GM18951 (cell line): ENCODE measurements around the gene FAM3B.

Experiments used
- POLR2A ChIP-seq: IDR thresholded peaks from 4 replicates; pipeline ENCODE4 v1.6.1; 2011; ENCODE audit warnings: mild to moderate bottlenecking; ENCODE audit not compliant: insufficient read length, insufficient read depth; ENCODE audit errors: extremely low read depth
- in situ Hi-C: fragments of 300-500 bp; cut with MboI; formaldehyde crosslinking; loops from one replicate; pipeline ENCODE4 v1.12.0; 2022; ENCODE audit warnings: low sequenced_read_pairs, mixed read lengths, inconsistent platforms; ENCODE audit not compliant: unreplicated experiment

The FAM3B gene

GRCh38 chr21:41373253-41373652 is 56.7 kb downstream of the FAM3B start:
- no peak for TF ChIP-seq POLR2A

GRCh38 chr21:41373763-41374162 is 57.2 kb downstream of the FAM3B start:
- no peak for TF ChIP-seq POLR2A
- in situ Hi-C loops = no loop called here

More at GRCh38 chr21:41373253-41373652, 56.7 kb downstream of the FAM3B start:
- in situ Hi-C loops = no loop called here

- no peak for TF ChIP-seq POLR2A
- in situ Hi-C loops = no loop called here
Measured at GRCh38 chr21:41374177-41374712, 57.6 kb downstream of the FAM3B start.

GRCh38 chr21:41374867-41375533 is 58.4 kb downstream of the FAM3B start:
- no peak for TF ChIP-seq POLR2A
- in situ Hi-C loops = no loop called here

GRCh38 chr21:41375875-41376274 is 59.3 kb downstream of the FAM3B start:
- no peak for TF ChIP-seq POLR2A
- in situ Hi-C loops = no loop called here

GRCh38 chr21:41377715-41378114 is 61.1 kb downstream of the FAM3B start:
- in situ Hi-C loops = no loop called here
- TF ChIP-seq POLR2A = no peak

- in situ Hi-C loops = no loop called here
- TF ChIP-seq POLR2A = no peak
Measured at GRCh38 chr21:41378849-41379248, 62.2 kb downstream of the FAM3B start.

GRCh38 chr21:41379901-41380300 is 63.3 kb downstream of the FAM3B start:
- in situ Hi-C loops = no loop called here
- no peak for TF ChIP-seq POLR2A

GRCh38 chr21:41381731-41382130 is 65.1 kb downstream of the FAM3B start:
- TF ChIP-seq POLR2A = no peak
- in situ Hi-C loops = no loop called here

- in situ Hi-C loops = no loop called here
Measured at GRCh38 chr21:41387042-41387819, 70.6 kb downstream of the FAM3B start.

GRCh38 chr21:41387824-41388223 is 71.2 kb downstream of the FAM3B start:
- TF ChIP-seq POLR2A = no peak
- in situ Hi-C loops = no loop called here

More at GRCh38 chr21:41387042-41387819, 70.6 kb downstream of the FAM3B start:
- no peak for TF ChIP-seq POLR2A

- no peak for TF ChIP-seq POLR2A
- in situ Hi-C loops = no loop called here
Measured at GRCh38 chr21:41388259-41388658, 71.7 kb downstream of the FAM3B start.

- in situ Hi-C loops = no loop called here
Measured at GRCh38 chr21:41390043-41390639, 73.5 kb downstream of the FAM3B start.

More at GRCh38 chr21:41390043-41390639, 73.5 kb downstream of the FAM3B start:
- TF ChIP-seq POLR2A = no peak
